Activated T-cell treated with anti-CD3 and anti-CD28 coated beads, Interleukin-2, amount 50 U/mL, for 48 hours (primary cell): ENCODE results near the gene SH3RF1.
"Not testable (repeated sequence)": the region's sequence is repeated elsewhere in the genome, so short reads cannot be mapped to it uniquely, and the experiment has no call there.

Source experiments
- DNase-seq, 2 experiments: peaks; one replicate each; pipeline ENCODE4 v3.0.0-alpha.2; 2020

SH3RF1 gene

GRCh38 chr4:169197206-169197605 is 73.5 kb downstream of the SH3RF1 start:
- not testable (repeated sequence) for DNase-seq

DNA sequence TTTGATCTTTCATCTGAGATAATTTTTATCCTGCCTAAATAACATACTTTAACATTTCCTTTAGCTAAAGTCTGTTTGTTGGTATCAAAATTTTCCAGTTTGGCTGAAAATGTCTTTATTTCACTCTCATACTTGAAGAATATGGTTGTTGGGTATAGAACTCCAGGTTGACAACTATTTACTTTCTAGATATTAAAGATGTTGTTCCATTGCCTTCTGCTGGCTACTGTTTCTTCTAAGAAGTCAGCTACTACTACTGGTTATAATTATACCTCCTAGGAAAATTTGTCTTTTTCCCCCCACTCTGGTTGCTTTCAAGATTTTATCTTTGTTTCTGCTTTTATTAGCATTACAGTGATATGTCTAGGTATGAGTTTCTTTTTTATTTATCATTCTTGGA is 75.7 kb downstream of the SH3RF1 start:
- no peak for DNase-seq

DNA sequence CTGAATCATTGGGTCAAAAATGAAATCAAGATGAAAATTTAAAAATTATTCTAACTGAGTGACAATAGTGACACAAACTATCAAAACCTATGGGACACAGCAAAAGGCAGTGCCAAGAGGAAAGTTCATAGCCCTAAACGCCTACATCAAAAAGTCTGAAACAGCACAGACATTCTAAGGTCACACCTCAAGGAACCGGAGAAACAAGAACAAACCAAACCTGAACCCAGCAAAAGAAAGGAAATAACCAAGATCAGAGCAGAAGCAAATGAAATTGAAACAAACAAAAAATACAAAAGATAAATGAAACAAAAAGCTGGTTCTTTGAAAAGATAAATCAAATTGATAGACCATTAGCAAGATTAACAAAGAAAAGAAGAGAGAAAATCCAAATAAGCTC is 80.8 kb downstream of the SH3RF1 start:
- not testable (repeated sequence) for DNase-seq

- no peak for DNase-seq
These were observed 81.4 kb downstream of the SH3RF1 start for GRCh38 chr4:169189372-169189771.

DNA sequence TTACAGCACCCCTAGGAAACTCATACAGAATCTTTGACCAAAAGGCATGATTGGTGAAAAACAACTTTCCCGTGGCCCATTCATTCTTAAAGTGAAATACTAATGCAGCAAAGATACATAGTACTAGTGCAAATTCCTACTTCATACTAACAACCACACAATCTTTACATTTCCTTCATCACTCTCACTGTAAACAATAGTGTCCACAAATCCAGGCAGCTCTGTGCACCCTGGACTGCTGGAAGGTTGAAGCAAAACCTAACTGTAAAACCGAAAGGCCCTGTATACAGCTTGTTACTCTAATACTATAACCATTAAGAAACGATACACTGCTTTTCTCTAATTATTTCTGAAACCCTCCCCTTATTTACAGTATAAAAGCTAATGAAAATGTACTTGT is 82.6 kb downstream of the SH3RF1 start:
- DNase-seq, result no peak

DNA sequence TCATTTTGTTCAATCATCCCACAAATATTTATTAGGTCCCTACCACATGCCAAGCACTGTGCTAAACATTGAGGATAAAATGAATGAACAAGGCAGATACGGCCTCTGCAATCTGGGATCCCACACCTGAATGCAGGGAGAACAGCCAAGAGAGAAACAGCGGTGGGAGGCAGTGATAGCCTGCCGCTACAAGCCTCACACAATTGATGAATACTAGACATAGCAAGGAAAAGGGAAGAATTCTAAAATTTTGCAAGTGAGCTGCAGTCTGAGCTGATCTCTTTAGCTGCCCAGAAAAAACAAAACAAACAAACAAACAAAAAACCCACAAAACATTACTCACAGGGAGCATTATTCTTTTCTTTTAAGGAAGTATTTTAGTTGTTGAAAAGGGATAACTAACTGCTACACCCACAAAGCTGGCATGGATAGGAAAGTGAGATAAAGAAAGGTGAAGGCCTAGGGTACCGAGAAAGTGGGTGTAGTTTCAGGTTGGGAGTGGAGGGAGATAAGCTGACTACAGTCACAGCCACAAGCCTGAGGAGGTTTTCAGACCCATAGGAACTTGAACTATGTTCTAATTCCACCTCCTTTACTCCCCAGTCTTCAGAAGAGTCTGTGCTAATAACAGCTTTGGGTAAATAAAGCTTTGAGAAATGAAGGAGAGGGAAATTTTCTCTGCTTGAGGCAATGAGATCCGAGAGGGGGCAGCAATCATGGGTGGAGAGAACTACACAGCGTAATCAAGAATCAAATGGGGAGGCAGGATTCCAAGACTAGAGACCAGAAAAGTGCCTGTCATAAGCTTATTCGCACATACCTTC is 85.4 kb downstream of the SH3RF1 start:
- no peak for DNase-seq

DNA sequence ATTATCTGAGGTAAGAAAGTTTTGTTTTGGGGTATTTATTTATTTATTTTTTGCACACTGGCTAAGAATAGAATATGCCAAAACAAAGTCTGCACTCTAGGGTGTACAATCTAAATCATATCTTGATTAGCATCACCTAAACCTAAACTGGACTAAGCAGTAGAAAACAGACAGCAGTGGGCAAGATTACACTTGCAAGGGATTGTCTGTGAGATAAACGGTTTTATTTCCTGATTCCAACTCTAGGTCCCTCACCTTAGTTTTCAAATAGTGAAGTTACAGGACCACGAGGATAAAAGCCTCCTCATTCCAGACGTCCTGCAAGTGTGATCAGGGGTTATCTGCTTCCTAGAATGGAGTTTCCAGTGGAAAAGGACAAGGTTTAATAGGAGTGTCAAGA is 86.1 kb downstream of the SH3RF1 start:
- DNase-seq, result no peak

GRCh38 chr4:169184236-169184635 is 86.5 kb downstream of the SH3RF1 start:
- DNase-seq, result no peak

GRCh38 chr4:169183581-169183980 is 87.2 kb downstream of the SH3RF1 start:
- DNase-seq, result no peak

DNA sequence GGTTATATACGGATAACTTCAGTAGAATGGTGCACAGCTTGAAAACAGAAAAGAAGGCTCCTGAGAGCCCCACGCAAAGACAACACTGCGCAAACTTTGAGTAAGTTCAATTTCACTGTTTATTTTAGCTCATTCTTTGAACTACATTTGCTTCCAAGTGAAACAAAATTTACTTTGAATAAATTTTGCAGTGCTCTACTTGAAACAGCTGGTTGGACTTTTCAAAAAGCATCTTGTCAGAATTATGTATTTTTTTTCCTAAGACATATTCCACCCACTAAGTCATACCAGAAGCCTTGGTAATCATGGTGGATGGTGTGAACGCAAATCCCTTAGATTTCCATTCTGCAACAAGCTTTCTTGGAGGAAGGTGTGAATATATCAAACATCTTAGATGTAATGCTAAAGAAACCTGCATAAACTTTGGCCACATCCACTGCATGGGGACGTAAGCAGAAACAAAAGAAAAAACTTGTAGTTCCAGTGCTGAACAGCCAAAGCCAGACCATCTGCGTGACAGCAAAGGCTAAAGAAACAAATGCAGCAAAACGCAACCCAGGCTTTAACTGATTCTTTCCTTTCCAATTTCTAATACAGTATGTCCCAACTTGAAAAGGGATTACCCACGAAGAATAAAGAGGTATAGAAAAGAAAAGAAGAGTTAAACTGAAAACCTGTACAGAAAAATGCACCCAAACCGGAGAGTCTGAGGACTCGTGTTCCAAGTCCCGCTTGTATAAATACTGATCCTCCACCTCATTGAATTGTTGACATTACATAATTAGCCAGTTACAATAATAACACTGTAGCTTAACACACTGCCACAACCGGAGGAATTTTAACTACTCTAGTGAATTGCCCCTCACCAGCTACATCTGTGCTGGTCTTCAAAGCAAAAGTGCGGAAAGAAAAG is 90.9 kb downstream of the SH3RF1 start:
- DNase-seq, result no peak

DNA sequence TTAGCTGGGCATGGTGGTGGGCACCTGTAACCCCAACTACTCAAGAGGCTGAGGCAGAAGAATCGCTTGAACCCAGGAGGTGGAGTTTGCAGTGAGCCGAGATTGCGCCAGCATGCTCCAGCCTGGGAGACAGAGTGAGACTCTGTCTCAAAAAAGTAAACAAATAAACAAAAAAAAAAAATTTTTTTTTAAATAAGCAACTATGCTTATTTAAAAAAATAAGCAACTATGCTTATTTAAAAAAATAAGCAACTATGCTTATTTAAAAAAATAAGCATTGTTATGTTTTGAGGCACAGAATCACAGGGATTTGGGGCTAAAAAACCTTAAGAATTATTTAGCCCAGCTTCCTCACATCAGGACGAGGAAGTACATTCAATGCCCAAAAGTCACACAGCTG is 92.7 kb downstream of the SH3RF1 start:
- not testable (repeated sequence) for DNase-seq

DNA sequence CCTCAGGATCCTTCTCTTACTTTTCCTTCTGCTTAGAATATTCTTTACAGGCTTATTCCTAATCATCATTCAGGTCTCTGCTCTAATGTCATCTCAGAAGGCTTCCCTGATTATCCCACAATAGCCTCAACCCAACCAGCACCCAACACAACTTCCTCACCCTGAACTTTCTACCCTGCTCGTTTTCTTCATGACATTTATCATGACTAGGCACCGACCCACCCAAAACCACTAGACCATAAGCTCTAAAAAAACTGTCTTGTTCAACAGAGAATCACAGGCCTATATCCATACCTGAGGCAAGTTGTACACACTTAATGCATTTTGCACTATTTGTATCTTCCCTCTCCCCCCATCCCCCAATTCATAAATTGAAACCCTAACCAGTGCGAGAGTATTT is 95.3 kb downstream of the SH3RF1 start:
- no peak for DNase-seq

GRCh38 chr4:169175035-169175434 is 95.7 kb downstream of the SH3RF1 start:
- no peak for DNase-seq

DNA sequence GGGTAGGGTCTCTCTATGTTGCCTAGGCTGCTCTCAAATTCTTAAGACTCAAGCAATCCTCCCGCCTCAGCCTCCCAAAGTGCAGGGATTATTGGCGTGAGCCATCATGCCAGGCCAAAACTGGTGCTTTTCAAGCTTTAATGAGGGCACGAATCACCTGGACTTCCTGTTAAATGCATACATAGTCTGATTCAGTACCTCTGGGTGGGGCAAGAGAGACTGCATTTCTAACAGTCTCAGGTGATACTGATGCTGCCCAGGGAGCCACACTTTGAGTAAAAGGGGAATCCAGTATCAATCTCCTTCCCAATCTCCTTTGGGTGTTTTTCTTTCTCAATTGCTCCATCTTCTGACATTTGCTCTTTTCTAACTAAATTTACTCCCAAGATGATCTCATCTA is 96.5 kb downstream of the SH3RF1 start:
- no peak for DNase-seq

DNA sequence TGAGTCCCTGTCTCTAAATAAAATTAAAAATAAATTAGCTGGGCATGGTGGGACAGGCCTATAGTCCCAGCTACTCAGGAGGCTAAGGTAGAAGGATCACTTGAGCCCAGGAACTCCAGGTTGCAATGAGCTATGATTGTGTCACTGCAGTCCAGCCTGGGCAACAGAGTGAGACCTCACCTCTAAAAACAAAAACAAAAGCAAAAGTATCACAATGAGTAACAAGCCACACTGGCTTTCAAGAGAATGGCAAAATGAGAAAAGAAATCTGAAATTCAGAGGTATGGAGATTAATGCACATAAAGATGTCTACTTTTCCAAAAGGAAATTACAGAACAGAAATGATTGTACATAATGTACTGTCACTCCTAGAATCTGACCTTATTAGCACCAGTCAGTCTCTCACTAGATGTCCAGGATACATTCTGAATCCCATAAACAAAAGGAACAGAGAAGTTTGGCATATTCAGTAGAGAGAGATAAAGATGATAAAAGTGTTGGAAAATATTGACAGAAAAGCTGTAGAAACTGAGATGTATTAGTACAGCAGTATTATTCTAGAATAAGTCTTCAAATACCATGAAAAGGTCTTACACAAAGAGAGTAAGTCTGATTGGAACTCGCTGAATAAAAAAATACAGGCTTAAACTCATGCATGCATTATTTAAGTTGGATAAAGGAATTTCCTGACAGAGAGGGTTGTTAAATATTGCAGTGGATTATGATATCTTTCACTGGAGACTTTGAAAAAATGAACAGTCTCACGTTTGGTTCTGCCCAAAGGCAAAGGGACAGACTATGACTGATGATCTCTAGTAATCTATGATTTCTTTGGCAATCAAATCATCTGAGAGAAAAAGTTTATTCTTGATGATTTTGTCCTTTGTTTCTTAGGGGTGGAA is 102.5 kb downstream of the SH3RF1 start:
- DNase-seq, result no peak

- DNase-seq, result no peak
These were observed 105.9 kb downstream of the SH3RF1 start for GRCh38 chr4:169164669-169165415.

- no peak for DNase-seq
These were observed 106.6 kb downstream of the SH3RF1 start for GRCh38 chr4:169163947-169164668.

GRCh38 chr4:169163495-169163894 is 107.3 kb downstream of the SH3RF1 start:
- no peak for DNase-seq

- no peak for DNase-seq
These were observed 109.9 kb downstream of the SH3RF1 start for GRCh38 chr4:169160825-169161224.

GRCh38 chr4:169159624-169160171 is 111.1 kb downstream of the SH3RF1 start:
- no peak for DNase-seq

GRCh38 chr4:169158861-169159260 is 111.9 kb downstream of the SH3RF1 start:
- no peak for DNase-seq
